GM21576 (cell line): ENCODE data around the gene B3GAT3.
"Not testable (repeated sequence)": the region's sequence is repeated elsewhere in the genome, so short reads cannot be mapped to it uniquely, and the experiment has no call there.

Source experiments
- ATAC-seq: cut with Tn5 transposase; IDR thresholded peaks from one replicate; pipeline ENCODE4 v1.9.1; 2021; ENCODE audit warnings: mild to moderate bottlenecking, moderate library complexity; ENCODE audit not compliant: unreplicated experiment

B3GAT3 gene

DNA sequence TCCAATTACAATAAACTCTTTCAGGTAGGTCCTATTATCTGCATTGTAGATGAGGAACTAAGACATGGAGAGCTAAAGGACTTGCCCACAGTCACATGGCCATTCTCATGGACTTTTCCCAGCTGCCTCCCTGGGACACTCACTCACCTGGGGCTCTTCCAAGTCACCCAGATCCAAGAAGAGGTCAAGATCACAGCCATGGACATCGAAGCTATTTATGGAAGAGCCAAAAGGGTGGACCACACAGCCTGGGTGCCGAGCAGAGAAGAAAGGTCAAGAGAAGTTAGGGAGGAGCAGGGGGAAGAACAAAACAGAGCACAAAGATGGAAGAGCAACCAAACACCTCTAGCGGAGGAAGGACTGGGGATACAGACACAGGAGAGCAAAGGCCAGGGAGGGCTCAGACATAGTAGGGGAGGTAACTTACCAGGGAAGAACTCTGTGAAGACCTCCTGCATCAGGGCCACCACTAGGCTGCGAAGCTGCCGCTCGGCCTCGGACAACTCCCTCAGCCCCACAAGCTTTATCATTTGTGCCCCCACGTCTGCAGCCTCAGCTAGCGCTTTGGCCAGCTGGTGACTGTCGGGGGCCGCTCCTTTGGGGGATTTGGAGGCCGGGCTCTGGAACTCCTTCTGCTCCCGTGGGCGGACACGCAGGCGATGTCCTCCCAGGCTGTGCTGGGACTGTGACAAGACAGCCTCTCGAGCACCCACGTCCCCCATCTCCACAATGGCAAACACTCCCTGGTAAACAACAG, 40.6 kb downstream of the B3GAT3 start:
- ATAC-seq: no peak

DNA sequence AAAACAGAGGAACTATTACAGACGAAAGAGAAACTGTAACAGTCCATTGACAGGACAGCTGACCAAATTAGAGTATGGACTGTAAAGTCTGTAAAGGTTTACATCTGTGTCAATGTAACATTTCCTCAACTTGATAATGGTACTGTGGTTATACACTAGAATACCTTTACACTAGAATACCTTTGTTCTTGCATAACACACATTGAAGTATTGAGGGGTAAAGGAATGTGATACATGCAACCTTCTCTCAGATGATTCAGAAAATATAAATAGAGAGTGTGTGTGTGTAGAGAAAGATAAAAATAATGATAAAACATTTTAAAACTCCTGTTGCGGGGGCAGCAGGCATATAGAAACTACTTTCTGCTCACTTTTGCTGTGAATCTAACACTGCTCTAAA, 42.5 kb downstream of the B3GAT3 start:
- no peak for ATAC-seq

DNA sequence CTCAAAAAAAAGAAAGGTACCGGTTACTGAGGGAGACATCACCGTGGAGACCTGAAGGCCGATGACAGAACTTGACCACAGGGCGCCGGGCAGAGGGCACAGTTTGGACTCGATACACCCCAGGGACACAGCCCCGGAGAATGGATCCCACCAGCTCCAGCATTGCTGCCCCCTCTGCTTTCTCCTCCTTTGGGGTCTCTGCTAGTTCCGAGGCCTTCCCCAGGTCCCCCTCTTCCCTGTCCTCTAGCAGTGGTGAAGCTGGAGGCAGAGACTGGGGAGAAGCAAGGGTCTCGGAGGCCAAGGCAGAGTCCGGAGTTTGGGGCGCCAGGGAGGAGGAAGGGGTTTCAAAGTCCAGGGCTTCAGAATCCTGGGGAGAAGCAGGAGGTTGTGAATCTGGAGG, 43.2 kb downstream of the B3GAT3 start:
- no peak for ATAC-seq

DNA sequence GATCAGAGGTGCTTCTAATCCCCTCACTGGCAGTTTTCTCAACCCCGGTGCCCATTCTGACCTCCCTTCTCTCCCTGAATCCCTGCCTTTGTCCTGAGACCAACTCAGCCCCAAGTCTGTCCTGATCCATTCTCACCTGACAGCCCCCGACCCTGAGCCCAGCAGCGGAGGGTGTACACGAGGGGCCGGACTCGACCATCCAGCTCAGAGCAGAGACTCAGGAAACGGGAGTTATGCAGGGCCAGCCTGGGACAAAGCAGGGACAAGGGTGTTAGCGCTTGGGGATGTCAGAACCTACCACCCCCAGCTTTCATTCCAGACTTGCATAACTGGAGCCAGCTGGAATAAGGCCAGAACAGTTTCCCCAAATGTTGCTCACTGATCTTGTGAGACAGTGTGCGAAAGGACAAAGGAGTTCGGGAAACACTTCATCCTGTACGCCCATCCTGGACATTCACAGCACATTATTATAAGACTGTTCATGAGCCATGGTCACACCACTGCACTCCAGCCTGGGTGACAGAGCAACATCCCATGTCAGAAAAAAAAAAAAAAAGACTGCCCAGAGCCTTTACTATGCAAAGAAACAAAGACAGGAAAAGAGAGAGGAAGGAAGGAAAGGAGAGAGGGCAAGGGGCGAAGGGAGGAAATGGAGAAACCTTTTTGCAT, 44.6 kb downstream of the B3GAT3 start:
- ATAC-seq: no peak

DNA sequence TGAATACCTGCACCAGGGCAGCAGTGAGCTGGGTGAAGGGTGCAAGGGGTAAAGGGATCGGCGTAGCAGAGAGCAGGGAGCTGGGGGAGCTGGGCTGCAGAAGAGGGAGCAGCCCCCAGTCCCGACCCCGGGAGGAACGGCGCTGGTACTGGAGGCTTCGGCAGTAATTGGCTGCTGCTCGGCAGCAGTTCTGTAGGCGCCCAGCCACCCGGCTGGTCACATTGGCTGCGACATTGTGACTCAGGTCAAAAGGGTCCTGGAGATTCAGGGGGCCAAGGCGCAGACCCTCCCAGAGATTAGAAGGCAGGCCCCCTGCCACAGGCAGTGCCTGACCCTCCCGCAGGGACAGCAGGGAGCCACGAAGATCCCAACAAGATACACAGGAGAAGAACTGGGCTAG, 45.9 kb downstream of the B3GAT3 start:
- no peak for ATAC-seq

DNA sequence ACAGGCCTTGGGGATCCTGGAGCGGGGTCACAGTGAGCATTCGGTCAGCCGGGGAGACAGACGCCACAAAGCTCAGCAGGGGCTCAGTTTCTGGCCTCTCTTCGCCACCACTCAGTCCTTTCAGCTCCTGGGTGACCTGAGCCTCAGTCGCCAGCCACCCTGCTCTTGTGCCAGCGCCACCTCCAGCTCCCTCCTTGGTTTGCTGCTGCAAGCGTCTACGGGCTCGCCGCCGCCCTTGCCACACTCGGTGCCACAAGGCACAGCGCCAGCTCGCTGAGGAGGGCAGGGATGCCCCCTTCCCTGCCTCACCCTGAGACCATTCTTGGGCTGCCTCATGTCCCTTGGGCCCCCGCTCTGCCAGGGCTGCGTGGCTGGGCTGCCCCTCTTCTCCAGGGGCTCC, 46.6 kb downstream of the B3GAT3 start:
- ATAC-seq: no peak

DNA sequence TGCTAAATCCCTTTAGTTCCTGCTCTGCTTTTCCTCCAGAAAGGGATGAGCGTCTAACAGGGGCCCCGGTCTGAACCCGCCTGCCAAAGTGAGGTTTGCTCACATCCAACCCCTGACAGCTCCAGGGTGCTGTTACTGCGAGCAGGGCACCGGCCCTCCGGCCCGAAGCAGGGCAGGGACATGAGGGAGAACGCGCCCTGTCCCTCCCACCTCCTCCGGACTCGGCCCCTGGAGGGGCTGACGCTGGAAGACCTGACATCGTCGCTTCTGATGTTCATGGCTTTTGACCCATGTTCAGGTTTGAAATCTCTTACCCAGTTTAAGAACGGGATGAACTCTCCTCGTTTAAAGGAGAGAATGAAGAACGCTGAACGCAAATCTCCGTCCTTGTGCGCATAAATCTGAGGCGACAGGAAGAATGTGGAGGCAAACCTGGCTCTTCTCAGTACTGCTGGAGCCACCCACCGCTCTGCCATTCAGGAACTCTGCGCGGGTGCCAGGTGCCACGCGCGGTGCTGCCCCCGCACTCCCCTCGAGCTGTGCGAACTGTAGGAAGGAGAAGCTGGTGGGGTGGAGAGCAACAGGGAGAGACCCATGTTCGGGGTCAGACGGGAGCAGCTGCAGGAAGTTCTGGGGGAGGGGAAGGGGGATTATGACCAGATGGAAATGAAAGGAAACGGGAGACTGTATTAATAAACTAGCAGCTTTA, 47.3 kb downstream of the B3GAT3 start:
- peak; percentile 15 for ATAC-seq

DNA sequence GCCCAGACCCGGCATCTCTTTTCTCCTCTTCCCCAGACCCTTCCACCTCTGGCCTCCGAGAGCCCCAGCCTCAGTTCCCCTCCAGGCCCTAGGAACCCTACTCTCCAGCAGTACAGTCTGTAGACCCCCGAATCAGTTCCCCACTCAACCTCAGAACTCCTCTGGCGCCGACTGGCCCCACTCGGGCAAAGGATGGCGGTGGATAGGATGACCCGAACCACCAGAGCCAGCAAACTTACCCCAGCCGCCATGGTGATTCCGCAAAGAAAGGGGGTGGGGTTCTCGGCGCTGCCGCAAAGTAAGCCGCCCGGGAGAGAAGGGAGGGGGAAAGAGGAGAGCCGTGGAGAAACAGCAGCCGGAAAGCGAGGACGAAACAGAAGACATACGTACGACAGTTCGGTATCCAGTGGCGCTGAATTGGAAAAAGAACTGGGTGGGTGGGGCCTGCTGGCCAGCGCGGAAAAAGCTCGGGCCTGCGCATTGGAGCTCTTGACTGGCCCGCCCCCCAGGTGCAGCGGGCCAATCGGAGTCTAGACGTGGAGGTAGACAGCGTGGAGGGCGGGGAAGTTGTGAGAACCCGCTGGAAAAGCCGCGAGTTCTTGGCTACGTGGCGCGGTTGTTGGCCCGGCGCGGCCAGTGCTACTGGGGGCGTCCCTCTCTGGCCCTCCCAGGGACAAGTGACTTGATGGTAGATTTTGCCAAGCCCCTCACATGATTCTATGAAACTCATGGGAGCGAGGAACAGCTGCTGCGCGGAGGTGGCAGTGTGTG, 48.0 kb downstream of the B3GAT3 start, which contains the start of gene EEF1G:
TSS of gene EEF1G (minus strand) at position 300 of the 771 bp plus-strand sequence. CDS start at position 251, 49 bp downstream.
- peak; percentile 83 for ATAC-seq

DNA sequence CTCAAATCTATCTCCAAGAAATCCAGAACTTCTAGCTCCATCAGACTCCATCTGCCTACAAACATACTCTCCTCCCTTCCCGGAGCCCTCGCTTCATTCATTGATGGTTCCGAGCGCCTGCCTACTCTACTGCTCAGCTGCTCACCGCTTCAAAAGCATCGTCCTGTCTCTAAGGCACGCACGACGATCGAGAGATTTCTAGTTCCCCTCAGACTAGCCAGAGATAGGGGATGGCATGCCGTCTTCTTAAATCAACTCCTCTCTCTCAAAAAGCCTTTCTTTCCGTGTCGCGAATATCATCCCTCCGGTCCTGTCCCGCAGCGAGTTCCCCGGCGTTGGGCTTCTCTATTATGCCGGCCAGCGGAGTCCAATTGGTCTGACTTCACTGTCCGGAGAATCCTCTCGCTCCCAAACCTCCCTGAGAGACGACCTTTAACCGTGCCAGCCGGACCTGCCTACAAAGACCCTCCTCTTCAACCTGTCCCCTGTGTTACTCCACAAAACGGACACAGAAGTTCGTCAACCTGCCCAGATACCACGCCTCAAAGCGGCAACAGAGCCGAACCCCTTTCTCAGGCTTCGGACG, 48.7 kb downstream of the B3GAT3 start:
- ATAC-seq: no peak

DNA sequence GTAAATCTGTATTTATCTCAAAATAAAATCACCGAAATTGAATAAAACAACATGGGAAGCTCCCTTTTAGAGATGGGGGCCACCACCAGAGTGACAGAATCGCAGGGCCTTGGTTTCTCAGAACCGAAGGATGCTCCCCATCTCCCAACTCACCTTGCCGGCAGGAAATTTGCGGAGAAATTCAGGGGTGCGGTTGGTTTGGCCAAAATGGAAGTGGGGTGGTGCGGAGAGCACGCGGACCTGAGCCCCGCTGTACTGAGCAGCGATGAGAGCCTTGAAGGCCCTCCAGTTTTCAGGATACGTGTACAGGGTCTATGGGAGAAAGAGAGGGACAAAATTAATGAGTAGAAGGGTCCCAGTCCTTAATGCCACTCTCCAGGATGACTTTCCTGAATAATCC, 49.4 kb downstream of the B3GAT3 start:
- ATAC-seq: no peak

DNA sequence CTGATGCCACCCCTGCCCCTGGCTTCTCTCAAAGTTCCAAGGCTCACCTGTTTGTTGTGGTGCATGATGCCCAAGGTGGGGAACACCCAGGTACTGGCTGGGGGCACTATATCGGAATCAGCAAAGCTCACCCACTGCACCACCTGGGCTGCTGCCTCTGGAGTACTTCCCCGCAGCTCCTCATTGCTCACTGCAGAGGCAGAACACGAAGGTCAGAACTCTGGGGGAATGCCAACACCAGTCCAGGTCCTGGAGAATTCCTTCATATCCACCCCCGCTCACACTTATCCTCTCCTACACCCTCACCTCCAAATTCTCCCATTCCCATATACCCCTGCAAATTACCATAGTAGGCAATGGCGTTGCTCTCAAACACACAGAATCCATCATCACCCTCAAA, 50.3 kb downstream of the B3GAT3 start:
- not testable (repeated sequence) for ATAC-seq

DNA sequence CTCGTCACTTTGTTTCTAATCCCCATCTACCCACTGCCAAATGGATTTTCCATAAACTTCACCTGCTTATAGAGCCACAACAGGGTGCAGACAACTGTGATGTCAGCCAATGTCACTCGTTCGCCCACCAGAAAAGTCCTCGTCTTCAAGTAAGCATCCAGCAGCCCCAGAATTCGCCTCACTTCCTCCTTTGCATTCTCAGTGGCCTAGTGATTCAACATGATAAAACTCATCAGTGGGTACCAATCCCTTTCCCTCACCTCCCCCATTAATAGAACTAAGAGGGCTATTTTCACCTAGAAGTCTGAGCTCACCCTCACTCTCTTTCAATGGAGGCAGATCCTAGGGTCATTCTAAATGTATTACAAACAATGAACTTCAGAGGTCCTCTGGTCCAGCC, 50.9 kb downstream of the B3GAT3 start:
- ATAC-seq: not testable (repeated sequence)

DNA sequence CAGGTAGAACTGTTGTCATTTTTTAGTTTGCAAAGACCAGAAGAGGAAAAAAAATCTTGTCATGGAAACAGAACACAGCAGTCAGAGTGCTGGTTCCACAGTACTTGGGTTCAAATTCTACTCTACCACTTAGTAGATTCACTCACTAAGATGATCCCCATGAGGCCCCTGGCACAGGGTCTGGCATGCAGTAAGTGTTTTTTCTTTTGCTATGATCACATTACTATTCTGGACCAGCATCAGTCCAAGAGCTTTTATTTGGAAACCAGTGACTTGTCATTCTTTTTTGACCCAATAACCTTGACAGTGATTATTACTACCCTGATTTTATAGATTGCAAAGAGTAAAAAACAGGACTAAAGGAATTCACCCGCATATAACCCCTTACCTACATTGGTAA, 52.2 kb downstream of the B3GAT3 start:
- no peak for ATAC-seq

DNA sequence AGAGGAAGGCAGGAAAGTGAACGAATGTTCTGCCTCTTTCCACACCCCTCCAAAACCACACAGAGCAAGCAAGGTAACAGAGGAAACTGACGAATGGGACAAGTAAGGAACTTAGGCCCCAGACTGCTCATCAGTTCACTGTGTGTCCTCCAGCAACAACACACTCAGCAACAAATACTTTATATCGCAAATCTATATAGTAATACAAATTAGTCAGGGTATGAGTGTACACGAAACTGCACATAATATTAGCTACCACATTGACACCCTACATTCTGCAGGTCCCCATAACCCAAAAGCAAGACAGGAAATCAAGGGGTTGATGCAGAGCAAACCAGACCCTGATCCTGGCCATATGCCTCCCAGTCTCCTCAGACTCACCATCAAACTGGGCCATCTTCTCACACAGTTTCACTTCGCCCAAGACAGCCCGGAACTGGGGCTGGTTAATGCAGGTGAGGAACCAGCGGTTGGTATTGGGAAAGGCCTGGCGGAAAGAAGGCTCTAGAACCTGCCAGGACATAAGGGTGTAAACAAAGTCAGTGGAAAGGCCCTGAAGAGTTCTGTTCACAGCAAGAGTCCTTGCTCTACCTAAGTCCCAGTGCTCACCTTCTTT, 54.7 kb downstream of the B3GAT3 start:
- no peak for ATAC-seq

DNA sequence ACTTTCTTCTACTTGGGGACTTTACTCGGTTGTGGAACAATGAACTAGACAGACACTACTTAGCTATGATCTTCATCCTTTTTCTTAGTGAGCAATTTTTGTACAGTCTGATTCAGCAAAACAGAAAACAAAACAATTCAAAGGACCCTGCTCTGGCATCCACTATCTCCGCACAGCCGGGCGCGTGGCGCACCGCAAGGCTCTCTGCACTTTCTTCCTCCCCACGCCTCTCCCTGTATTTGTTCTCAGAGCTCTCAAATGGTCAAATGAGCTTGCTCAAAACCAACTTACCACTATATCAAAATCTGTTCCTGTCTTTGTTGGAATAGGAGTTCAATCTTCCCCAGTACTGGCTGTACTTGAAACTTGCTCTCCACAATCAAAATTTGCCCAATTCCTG, 55.5 kb downstream of the B3GAT3 start:
- no peak for ATAC-seq
